Activated naive CD4-positive, alpha-beta T cell treated with anti-CD3 and anti-CD28 coated beads for 36 hours (primary cell): ENCODE results near the gene SURF1. TPM values are rescaled to one million over a fixed set of nuclear protein-coding genes. Genes with fewer than 3 reads are reported as not detected.

ENCODE experiments used
- CTCF ChIA-PET: fragments of 350-600 bp; sonication (Branson Sonifier 250); formaldehyde crosslinking; loops from one replicate; lab custom pipeline; 2021; ENCODE audit warnings: antibody characterized with exemption; lab: Charles Lee
- DNase-seq: peaks from one replicate; pipeline ENCODE4 v3.0.0-alpha.2; 2020
- H3K27ac Mint-ChIP-seq: one replicate; pipeline ENCODE4 v1.8.0; 2021; ENCODE audit warnings: mild to moderate bottlenecking, mixed read lengths
- H3K27me3 Mint-ChIP-seq: one replicate; pipeline ENCODE4 v1.8.0; 2021; ENCODE audit warnings: low read depth, mixed read lengths
- H3K36me3 Mint-ChIP-seq: one replicate; pipeline ENCODE4 v1.8.0; 2021; ENCODE audit warnings: low read depth, mixed read lengths
- H3K4me1 Mint-ChIP-seq: one replicate; pipeline ENCODE4 v1.8.0; 2021; ENCODE audit warnings: low read depth, mixed read lengths
- H3K4me3 Mint-ChIP-seq: one replicate; pipeline ENCODE4 v1.8.0; 2021; ENCODE audit warnings: mild to moderate bottlenecking, moderate library complexity, mixed read lengths
- H3K9me3 Mint-ChIP-seq: one replicate; pipeline ENCODE4 v1.8.0; 2021; ENCODE audit warnings: mixed read lengths
- intact Hi-C: fragments of 100-400 bp; cut with micrococcal nuclease; formaldehyde crosslinking; loops from one replicate; pipeline ENCODE4 v1.15.1; 2023
- total RNA-seq, 2 experiments: library from RNA; stranded (reverse); gene quantifications; one replicate each; pipeline ENCODE4 v1.2.3, GENCODE V29; 2021

Gene SURF1
- total RNA-seq: 10 to 100 TPM; 24.9 to 27.8 TPM

GRCh38 chr9:133356391-133357091, at the start of gene SURF1, which contains the start of gene SURF2:
TSS of gene SURF1 (minus strand) at chr9:133356487. CDS start at chr9:133356453, 34 bp downstream.
TSS of gene SURF2 (plus strand) at chr9:133356550. CDS start at chr9:133356593, 43 bp downstream.
- CTCF ChIA-PET: interaction anchor here (0.9 to 6.0 kb wide), 5 partner anchors 15 to 129 kb away, joined by 3 to 48 read pairs (median 3); no protein-coding TSS in a partner anchor
- peak within 1 kb of the TSS; percentile 82 for H3K4me3 Mint-ChIP-seq
- H3K36me3 Mint-ChIP-seq: peaks cover 23% of the 10 kb centered on the region
- no peaks in the 10 kb centered on the region for H3K27me3 Mint-ChIP-seq
- peak; percentile 92 for DNase-seq
- peak within 1 kb of the TSS; percentile 81 for H3K27ac Mint-ChIP-seq
- H3K4me1 Mint-ChIP-seq: peaks cover 50% of the 10 kb centered on the region
- intact Hi-C loops: loop anchor here (1.0 to 5.0 kb wide), 3 partner anchors 8 to 131 kb away; partner anchors contain the start of genes MED22 and RPL7A
- H3K9me3 Mint-ChIP-seq: no peaks in the 10 kb centered on the region

GRCh38 chr9:133405508-133406438, 49.5 kb upstream of the SURF1 start:
- intact Hi-C loops: loop anchor here (1.0 to 2.0 kb wide), 3 partner anchors 57 to 167 kb away; partner anchors contain the start of genes MED22 and RPL7A
- no peaks in the 10 kb centered on the region for H3K27me3 Mint-ChIP-seq
- peaks cover 10% of the 10 kb centered on the region for H3K4me1 Mint-ChIP-seq
- H3K4me3 Mint-ChIP-seq: no peak overlapping the region
- CTCF ChIA-PET: interaction anchor here (0.6 to 1.4 kb wide), 5 partner anchors 11 to 83 kb away, joined by 3 to 4 read pairs (median 3); no protein-coding TSS in a partner anchor
- peaks cover 24% of the 10 kb centered on the region for H3K36me3 Mint-ChIP-seq
- H3K9me3 Mint-ChIP-seq: no peaks in the 10 kb centered on the region
- peak overlapping the region; percentile 30 for H3K27ac Mint-ChIP-seq
- no peak for DNase-seq

- intact Hi-C loops: loop anchor here (1.0 to 2.0 kb wide), 3 partner anchors 56 to 219 kb away; partner anchors contain the start of genes MED22 and RPL7A
Observed at GRCh38 chr9:133404454-133405002, 48.2 kb upstream of the SURF1 start.

GRCh38 chr9:133403766-133404453, 47.6 kb upstream of the SURF1 start:
- intact Hi-C loops: loop anchor here (1.0 to 2.0 kb wide), 3 partner anchors 55 to 219 kb away; partner anchors contain the start of genes MED22 and RPL7A
- no peak overlapping the region for H3K4me3 Mint-ChIP-seq
- peaks cover 10% of the 10 kb centered on the region for H3K4me1 Mint-ChIP-seq
- no peaks in the 10 kb centered on the region for H3K9me3 Mint-ChIP-seq
- H3K27ac Mint-ChIP-seq: peak overlapping the region; percentile 21
- peak; percentile 75 for DNase-seq
- CTCF ChIA-PET: interaction anchor here (0.6 to 1.7 kb wide), 5 partner anchors 8 to 218 kb away, joined by 3 to 5 read pairs (median 3); no protein-coding TSS in a partner anchor
- peaks cover 14% of the 10 kb centered on the region for H3K36me3 Mint-ChIP-seq
- H3K27me3 Mint-ChIP-seq: no peaks in the 10 kb centered on the region

More at GRCh38 chr9:133404454-133405002, 48.2 kb upstream of the SURF1 start:
- no peak overlapping the region for H3K4me3 Mint-ChIP-seq
- H3K36me3 Mint-ChIP-seq: peaks cover 15% of the 10 kb centered on the region
- H3K4me1 Mint-ChIP-seq: peaks cover 10% of the 10 kb centered on the region
- H3K27ac Mint-ChIP-seq: no peak overlapping the region
- H3K27me3 Mint-ChIP-seq: no peaks in the 10 kb centered on the region
- H3K9me3 Mint-ChIP-seq: no peaks in the 10 kb centered on the region
- CTCF ChIA-PET: interaction anchor here (0.6 to 1.7 kb wide), 6 partner anchors 8 to 563 kb away, joined by 3 to 5 read pairs (median 3); no protein-coding TSS in a partner anchor
- no peak for DNase-seq

GRCh38 chr9:133402689-133403088, 46.4 kb upstream of the SURF1 start:
- Mint-ChIP-seq H3K4me3 (no peak overlapping the region), H3K9me3 (no peaks in the 10 kb centered on the region), H3K36me3 (peaks cover 11% of the 10 kb centered on the region), H3K4me1 (peaks cover 10% of the 10 kb centered on the region), H3K27me3 (no peaks in the 10 kb centered on the region), H3K27ac (no peak overlapping the region)
- no peak for DNase-seq
- intact Hi-C loops: no loop called here
- CTCF ChIA-PET: interaction anchor here (0.6 kb wide), 1 partner anchor 217 kb away, joined by 3 read pairs; no protein-coding TSS in a partner anchor

GRCh38 chr9:133401588-133401987, 45.3 kb upstream of the SURF1 start:
- Mint-ChIP-seq H3K27me3 (no peaks in the 10 kb centered on the region), H3K4me1 (peaks cover 4% of the 10 kb centered on the region), H3K27ac (no peak overlapping the region), H3K9me3 (no peaks in the 10 kb centered on the region), H3K36me3 (peaks cover 3% of the 10 kb centered on the region), H3K4me3 (no peak overlapping the region)
- CTCF ChIA-PET: interaction anchor here (1.8 kb wide), 1 partner anchor 14 kb away, joined by 6 read pairs; no protein-coding TSS in a partner anchor
- no peak for DNase-seq
- intact Hi-C loops: no loop called here

- CTCF ChIA-PET: interaction anchor here (0.9 to 1.8 kb wide), 3 partner anchors 15 to 54 kb away, joined by 3 to 6 read pairs (median 3); no protein-coding TSS in a partner anchor
- H3K4me1 Mint-ChIP-seq: peaks cover 4% of the 10 kb centered on the region
- no peak overlapping the region for H3K4me3 Mint-ChIP-seq
- no peak overlapping the region for H3K27ac Mint-ChIP-seq
- intact Hi-C loops: no loop called here
- H3K27me3 Mint-ChIP-seq: no peaks in the 10 kb centered on the region
- H3K36me3 Mint-ChIP-seq: peaks cover 1% of the 10 kb centered on the region
- no peak for DNase-seq
- H3K9me3 Mint-ChIP-seq: no peaks in the 10 kb centered on the region
Observed at GRCh38 chr9:133400292-133400691, 44.0 kb upstream of the SURF1 start.

GRCh38 chr9:133397895-133398294, 41.6 kb upstream of the SURF1 start:
- no peak for DNase-seq
- no peaks in the 10 kb centered on the region for H3K36me3 Mint-ChIP-seq
- no peak overlapping the region for H3K27ac Mint-ChIP-seq
- no peak overlapping the region for H3K4me3 Mint-ChIP-seq
- CTCF ChIA-PET: no interaction called here
- H3K27me3 Mint-ChIP-seq: no peaks in the 10 kb centered on the region
- H3K9me3 Mint-ChIP-seq: no peaks in the 10 kb centered on the region
- intact Hi-C loops: no loop called here
- no peaks in the 10 kb centered on the region for H3K4me1 Mint-ChIP-seq

- DNase-seq: no peak
- H3K4me3 Mint-ChIP-seq: no peak overlapping the region
- no peaks in the 10 kb centered on the region for H3K27me3 Mint-ChIP-seq
- H3K36me3 Mint-ChIP-seq: no peaks in the 10 kb centered on the region
- H3K4me1 Mint-ChIP-seq: no peaks in the 10 kb centered on the region
- no peaks in the 10 kb centered on the region for H3K9me3 Mint-ChIP-seq
- CTCF ChIA-PET: interaction anchor here (0.6 kb wide), 1 partner anchor 83 kb away, joined by 3 read pairs; no protein-coding TSS in a partner anchor
- intact Hi-C loops: no loop called here
- no peak overlapping the region for H3K27ac Mint-ChIP-seq
Observed at GRCh38 chr9:133397370-133397769, 41.1 kb upstream of the SURF1 start.

- Mint-ChIP-seq H3K4me3 (no peak overlapping the region), H3K9me3 (no peaks in the 10 kb centered on the region), H3K4me1 (no peaks in the 10 kb centered on the region), H3K36me3 (no peaks in the 10 kb centered on the region), H3K27ac (no peak overlapping the region), H3K27me3 (no peaks in the 10 kb centered on the region)
- intact Hi-C loops: no loop called here
- no peak for DNase-seq
- CTCF ChIA-PET: interaction anchor here (0.6 to 1.2 kb wide), 2 partner anchors 82 to 239 kb away, joined by 3 to 7 read pairs; no protein-coding TSS in a partner anchor
Observed at GRCh38 chr9:133396952-133397351, 40.7 kb upstream of the SURF1 start.
